ENCODE results near the gene ZNF524. TPM values are rescaled to one million over a fixed set of nuclear protein-coding genes. Genes with fewer than 3 reads are reported as not detected.

The ZNF524 gene
- polyA plus RNA-seq, 1 of the 3 experiments (the other 2 are of a cell fraction): 7.3 TPM

- ChIA-PET POLR2A (interaction anchor here (2.4 kb wide), 1 partner anchor 20 kb away, joined by 5 read pairs; no protein-coding TSS in a partner anchor), CTCF (interaction anchor here (0.7 to 4.6 kb wide), 15 partner anchors 10 to 493 kb away, joined by 3 to 40 read pairs (median 9); partner anchors contain the start of genes CCDC106, U2AF2, ZNF581 and ZNF784)
- Histone ChIP-seq H3K36me3 (replicated peaks in 1 of 2; ENCODE audit: control insufficient read depth in 1 of 2, insufficient read depth in 2 of 2, low read length in 1 of 2) (peaks cover 0 to 6% of the 10 kb centered on the region in 2 experiments), H3F3A (replicated peaks; ENCODE audit: insufficient read depth) (peaks cover 15% of the 10 kb centered on the region), H3K9me2 (no peaks in the 10 kb centered on the region), H3K9me3 (no peaks in the 10 kb centered on the region), H3K4me1 (ENCODE audit: control insufficient read depth in 1 of 2, insufficient read depth in 2 of 2, low read depth in 1 of 2, low read length in 1 of 2) (peaks cover 0 to 16% of the 10 kb centered on the region in 2 experiments; a peak in 1 of 4 replicates), H3K79me2 (ENCODE audit: insufficient read depth) (peaks cover 40% of the 10 kb centered on the region), H3K4me3 (ENCODE audit: low read depth in 2 of 2, low read length in 1 of 2) (no peak overlapping the region), H3K4me2 (peak overlapping the region; percentile 97; the same call in 1 of the 2 replicates), H2AFZ (ENCODE audit: low read depth) (peak overlapping the region; percentile 97; the same call in 1 of the 2 replicates), H3K9ac (no peak overlapping the region), H3K27me3 (ENCODE audit: insufficient read depth) (no peaks in the 10 kb centered on the region), H4K20me1 (ENCODE audit: insufficient read depth) (no peaks in the 10 kb centered on the region), H3K27ac (ENCODE audit: low read depth in 2 of 2, low read length in 1 of 2) (no peak overlapping the region; a peak in 1 of 4 replicates)
- 96% methylated on average over 8 of the region's 8 CpGs for WGBS (ENCODE audit: low lambda C conversion rate)
- TF ChIP-seq POLR2AphosphoS5 (IDR thresholded peaks at IDR 0.05; ENCODE audit: low read depth, low read length): no peak
- TF ChIP-seq NFIC (IDR thresholded peaks at IDR 0.05; ENCODE audit: borderline replicate concordance): no peak
- TF ChIP-seq MEF2A (IDR thresholded peaks at IDR 0.05; ENCODE audit: borderline replicate concordance, low read depth): no peak
- TF ChIP-seq, protein P1, sequence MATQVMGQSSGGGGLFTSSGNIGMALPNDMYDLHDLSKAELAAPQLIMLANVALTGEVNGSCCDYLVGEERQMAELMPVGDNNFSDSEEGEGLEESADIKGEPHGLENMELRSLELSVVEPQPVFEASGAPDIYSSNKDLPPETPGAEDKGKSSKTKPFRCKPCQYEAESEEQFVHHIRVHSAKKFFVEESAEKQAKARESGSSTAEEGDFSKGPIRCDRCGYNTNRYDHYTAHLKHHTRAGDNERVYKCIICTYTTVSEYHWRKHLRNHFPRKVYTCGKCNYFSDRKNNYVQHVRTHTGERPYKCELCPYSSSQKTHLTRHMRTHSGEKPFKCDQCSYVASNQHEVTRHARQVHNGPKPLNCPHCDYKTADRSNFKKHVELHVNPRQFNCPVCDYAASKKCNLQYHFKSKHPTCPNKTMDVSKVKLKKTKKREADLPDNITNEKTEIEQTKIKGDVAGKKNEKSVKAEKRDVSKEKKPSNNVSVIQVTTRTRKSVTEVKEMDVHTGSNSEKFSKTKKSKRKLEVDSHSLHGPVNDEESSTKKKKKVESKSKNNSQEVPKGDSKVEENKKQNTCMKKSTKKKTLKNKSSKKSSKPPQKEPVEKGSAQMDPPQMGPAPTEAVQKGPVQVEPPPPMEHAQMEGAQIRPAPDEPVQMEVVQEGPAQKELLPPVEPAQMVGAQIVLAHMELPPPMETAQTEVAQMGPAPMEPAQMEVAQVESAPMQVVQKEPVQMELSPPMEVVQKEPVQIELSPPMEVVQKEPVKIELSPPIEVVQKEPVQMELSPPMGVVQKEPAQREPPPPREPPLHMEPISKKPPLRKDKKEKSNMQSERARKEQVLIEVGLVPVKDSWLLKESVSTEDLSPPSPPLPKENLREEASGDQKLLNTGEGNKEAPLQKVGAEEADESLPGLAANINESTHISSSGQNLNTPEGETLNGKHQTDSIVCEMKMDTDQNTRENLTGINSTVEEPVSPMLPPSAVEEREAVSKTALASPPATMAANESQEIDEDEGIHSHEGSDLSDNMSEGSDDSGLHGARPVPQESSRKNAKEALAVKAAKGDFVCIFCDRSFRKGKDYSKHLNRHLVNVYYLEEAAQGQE (IDR thresholded peaks at IDR 0.05; ENCODE audit: low read depth, low read length): no peak
- TF ChIP-seq IRF3 (IDR thresholded peaks at IDR 0.05; ENCODE audit: low read depth, low read length): no peak
- TF ChIP-seq PBX3 (IDR thresholded peaks at IDR 0.05): no peak
- no peak for TF ChIP-seq FOXM1 (IDR thresholded peaks at IDR 0.05; ENCODE audit: low read depth)
- TF ChIP-seq JUND (IDR thresholded peaks at IDR 0.05): no peak
- no peak for TF ChIP-seq NRF1 (IDR thresholded peaks at IDR 0.05; ENCODE audit: low read depth, low read length)
- TF ChIP-seq GATA2 (CRISPR knock-in tag; IDR thresholded peaks at IDR 0.05): no peak
- no peak for DNase-seq
Observed at GRCh38 chr19:55633861-55634260, 33.8 kb downstream of the ZNF524 start.

- WGBS (ENCODE audit: low lambda C conversion rate): 8% methylated on average over 8 of the region's 9 CpGs
- peaks cover 29% of the 10 kb centered on the region for H3F3A ChIP-seq (replicated peaks; ENCODE audit: insufficient read depth)
Observed at GRCh38 chr19:55635334-55635717, 35.2 kb downstream of the ZNF524 start.

More at GRCh38 chr19:55635334-55635717, 35.2 kb downstream of the ZNF524 start:
- no peaks in the 10 kb centered on the region for H3K9me2 ChIP-seq
- DNase-seq: no peak
- peaks cover 54% of the 10 kb centered on the region for H3K79me2 ChIP-seq (ENCODE audit: insufficient read depth)
- TF ChIP-seq YY1 (IDR thresholded peaks at IDR 0.05; ENCODE audit: low read depth) (no peak), ELF1 (IDR thresholded peaks at IDR 0.05) (no peak), FOXM1 (IDR thresholded peaks at IDR 0.05; ENCODE audit: low read depth) (no peak), RCOR1 (IDR thresholded peaks at IDR 0.05; ENCODE audit: low read length) (no peak), EP300 (IDR thresholded peaks at IDR 0.05; ENCODE audit: borderline replicate concordance in 1 of 2, low read depth in 1 of 2, low read length in 1 of 2) (no peak), TEAD4 (IDR thresholded peaks at IDR 0.05; ENCODE audit: borderline replicate concordance, insufficient read depth) (no peak)
- TF ChIP-seq, protein P2, sequence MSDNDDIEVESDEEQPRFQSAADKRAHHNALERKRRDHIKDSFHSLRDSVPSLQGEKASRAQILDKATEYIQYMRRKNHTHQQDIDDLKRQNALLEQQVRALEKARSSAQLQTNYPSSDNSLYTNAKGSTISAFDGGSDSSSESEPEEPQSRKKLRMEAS (IDR thresholded peaks at IDR 0.05; ENCODE audit: low read depth): no peak
- no peak overlapping the region for H2AFZ ChIP-seq (ENCODE audit: low read depth)
- H3K9me3 ChIP-seq: no peaks in the 10 kb centered on the region
- peaks cover 5 to 25% of the 10 kb centered on the region in 2 experiments; a peak in 1 of 4 replicates for H3K4me1 ChIP-seq (ENCODE audit: control insufficient read depth in 1 of 2, insufficient read depth in 2 of 2, low read depth in 1 of 2, low read length in 1 of 2)
- no peaks in the 10 kb centered on the region for H3K27me3 ChIP-seq (ENCODE audit: insufficient read depth)
- ChIA-PET POLR2A (no interaction called here), CTCF (interaction anchor here (1.0 to 5.0 kb wide), 6 partner anchors 11 to 168 kb away, joined by 3 to 28 read pairs (median 6); partner anchors contain the start of gene ZNF784)
- H3K36me3 ChIP-seq (replicated peaks in 1 of 2; ENCODE audit: control insufficient read depth in 1 of 2, insufficient read depth in 2 of 2, low read length in 1 of 2): peaks cover 0 to 6% of the 10 kb centered on the region in 2 experiments
- H3K27ac ChIP-seq (ENCODE audit: low read depth in 2 of 2, low read length in 1 of 2): peak overlapping the region; percentile 72 to 83
- peak overlapping the region; percentile 97 for H3K4me2 ChIP-seq
- peak overlapping the region; percentile 99 for H3K9ac ChIP-seq
- H4K20me1 ChIP-seq (ENCODE audit: insufficient read depth): no peaks in the 10 kb centered on the region
- H3K4me3 ChIP-seq (ENCODE audit: low read depth in 2 of 2, low read length in 1 of 2): peak overlapping the region; percentile 74 to 86
